ENCODE measurements around the gene MAD1L1.

MAD1L1 gene

GRCh38 chr7:2198760-2199159 is 34.0 kb downstream of the MAD1L1 start:
- no peak for DNase-seq

GRCh38 chr7:2198206-2198605 is 34.5 kb downstream of the MAD1L1 start:
- no peak for DNase-seq

DNA sequence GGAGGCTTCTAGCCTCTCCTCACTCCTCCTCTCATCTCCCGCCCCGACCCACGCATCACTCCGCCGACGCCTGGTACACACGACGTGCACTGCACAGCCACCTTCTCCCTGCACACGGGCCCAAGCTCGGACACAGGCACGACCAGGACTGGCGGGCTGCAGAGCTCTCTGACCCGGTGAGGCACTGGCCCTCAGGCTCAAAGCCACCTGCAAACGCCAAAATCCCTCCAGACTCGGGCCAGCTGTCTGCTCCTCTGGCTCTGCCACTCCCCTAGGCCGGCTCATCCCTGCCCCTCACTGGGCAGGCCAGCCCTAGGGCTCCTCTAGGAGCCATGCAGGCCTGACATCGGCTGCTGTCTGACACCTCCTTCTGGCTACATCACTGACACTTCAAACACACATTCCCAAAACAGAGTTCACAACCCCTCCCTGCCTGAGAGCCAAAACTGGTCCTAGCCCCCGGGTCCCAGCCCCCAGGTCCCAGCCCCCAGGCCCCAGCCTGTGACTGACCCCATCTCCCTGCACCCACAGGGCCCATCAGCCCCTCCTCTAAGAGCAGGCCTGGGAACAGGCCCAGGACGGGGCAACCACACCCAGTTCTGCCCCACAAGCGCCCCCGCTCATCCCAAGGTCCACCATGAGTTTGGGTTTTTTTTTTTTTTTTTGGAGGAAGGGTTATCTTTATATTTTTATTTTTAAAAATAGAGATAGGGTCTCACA is 35.1 kb downstream of the MAD1L1 start:
- DNase-seq = no peak

- DNase-seq = no peak
These were observed 36.1 kb downstream of the MAD1L1 start for GRCh38 chr7:2196381-2197378.

- DNase-seq = no peak
These were observed 37.1 kb downstream of the MAD1L1 start for GRCh38 chr7:2195400-2196246.

- no peak for DNase-seq
These were observed 39.0 kb downstream of the MAD1L1 start for GRCh38 chr7:2193575-2194305.

- no peak for DNase-seq
These were observed 39.8 kb downstream of the MAD1L1 start for GRCh38 chr7:2192831-2193534.

- no peak for DNase-seq
These were observed 41.7 kb downstream of the MAD1L1 start for GRCh38 chr7:2191016-2191415.

- DNase-seq = no peak
These were observed 42.2 kb downstream of the MAD1L1 start for GRCh38 chr7:2190531-2190930.

GRCh38 chr7:2186166-2186565 is 46.6 kb downstream of the MAD1L1 start:
- no peak for DNase-seq

- DNase-seq = no peak
These were observed 47.0 kb downstream of the MAD1L1 start for GRCh38 chr7:2185715-2186114.

- DNase-seq = no peak
These were observed 50.3 kb downstream of the MAD1L1 start for GRCh38 chr7:2182461-2182860.

DNA sequence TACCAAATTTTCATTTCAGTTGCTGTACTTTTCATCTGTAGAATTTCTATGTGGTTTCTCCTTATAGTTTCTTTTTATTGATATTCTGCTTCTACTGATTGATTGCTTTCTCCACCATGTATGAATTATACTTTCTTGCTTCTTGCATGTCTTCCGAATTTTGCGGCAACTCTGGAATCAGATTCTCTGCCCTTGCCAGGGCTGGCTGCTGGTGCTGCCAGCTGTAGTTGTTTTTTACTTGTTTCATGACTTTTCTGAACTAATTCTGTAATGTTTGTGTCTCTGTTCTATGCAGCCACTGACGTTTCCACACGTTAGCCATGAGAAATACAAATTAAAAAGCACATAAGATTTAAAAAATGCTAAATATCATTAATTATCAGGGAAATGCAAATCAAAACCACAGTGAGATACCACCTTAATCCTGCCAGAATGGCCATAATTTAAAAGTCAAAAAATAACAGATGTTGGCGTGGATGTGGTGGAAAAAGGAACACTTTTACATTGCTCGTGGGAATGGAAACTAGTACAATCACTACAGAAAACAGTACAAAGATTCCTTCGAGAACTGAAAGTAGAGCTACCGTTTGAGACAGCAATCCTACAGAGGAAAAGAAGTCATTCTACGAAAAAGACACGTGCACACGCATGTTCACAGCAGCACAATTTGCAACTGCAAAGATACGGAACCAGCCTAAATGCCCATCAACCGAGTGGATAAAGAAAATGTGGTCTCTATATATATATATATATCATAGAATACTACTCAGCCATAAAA is 51.5 kb downstream of the MAD1L1 start:
- DNase-seq = no peak

- no peak for DNase-seq
These were observed 52.7 kb downstream of the MAD1L1 start for GRCh38 chr7:2180081-2180480.

- no peak for DNase-seq
These were observed 57.2 kb downstream of the MAD1L1 start for GRCh38 chr7:2175514-2175913.

- DNase-seq = no peak
These were observed 57.7 kb downstream of the MAD1L1 start for GRCh38 chr7:2175091-2175490.

DNA sequence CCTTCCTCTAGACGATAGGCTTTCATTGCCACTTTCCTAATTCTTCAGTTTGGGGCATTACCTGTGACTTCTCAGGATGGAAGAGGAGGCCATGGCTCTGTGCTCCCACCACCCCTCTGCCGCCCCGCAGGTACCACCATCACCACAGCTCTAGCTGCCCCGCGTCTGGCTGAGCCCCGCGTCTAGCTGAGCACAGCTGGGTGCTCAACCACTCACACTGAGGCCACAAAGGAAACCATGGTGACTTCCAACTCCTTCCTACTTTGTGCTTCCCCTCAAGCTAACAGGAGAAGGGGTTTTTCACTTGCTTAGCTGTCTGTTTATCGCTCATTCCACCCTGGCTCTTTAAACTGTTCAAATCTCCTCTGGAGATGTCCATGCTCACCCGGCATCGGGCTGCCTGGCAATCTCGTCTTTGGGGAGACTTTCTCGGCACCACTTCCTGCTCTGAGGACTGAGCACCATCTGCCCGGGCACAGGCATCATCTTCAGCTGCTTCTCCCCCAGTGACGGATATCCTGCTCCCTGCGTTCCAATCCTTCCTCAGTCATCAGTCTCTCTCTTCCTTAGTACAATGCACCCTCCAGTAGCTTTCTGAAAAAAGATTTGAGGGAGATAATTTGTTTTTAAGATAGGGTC is 59.4 kb downstream of the MAD1L1 start:
- DNase-seq = no peak

DNA sequence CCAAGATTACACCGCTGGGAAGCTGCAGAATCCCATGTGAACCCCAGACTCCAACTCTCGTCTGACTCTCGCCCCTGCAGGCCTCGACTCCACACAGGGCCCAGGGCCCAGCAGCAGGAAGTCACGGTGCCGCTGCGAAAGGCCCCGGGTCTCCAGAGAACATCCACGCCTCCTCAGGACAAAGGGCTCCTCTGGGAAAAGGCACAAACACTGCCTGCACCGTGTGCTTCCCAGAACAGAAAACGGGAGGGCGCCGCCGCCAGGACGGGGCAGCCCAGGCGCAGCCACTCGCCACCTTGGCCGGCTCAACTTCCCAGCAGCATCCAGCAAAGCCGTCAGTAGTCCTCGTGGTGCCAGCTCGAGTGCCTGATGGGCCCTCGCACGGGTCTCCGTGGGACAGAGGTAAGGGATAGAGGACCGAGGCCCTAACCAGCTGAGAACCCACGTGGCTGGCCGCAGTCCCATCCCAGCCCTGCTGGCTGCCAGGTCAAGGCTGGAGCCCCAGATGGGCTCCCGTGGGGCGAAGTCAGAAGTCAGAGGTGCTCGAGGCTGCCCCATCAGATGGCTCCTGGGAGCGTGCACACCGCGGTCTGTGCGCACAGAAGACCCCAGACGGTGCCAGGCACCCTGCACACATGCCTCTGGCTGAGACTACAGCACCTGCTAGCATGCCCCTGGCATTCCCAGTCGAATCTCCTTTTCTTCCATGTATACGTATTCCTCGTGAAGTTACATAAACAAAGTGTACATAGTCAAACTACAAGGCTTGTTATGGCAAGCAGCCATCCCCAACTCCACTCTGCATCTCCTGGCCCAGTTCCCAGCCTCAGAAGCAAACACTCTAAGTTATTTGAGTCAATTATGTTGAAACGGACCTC is 60.2 kb downstream of the MAD1L1 start:
- DNase-seq = no peak

- DNase-seq = no peak
These were observed 60.9 kb downstream of the MAD1L1 start for GRCh38 chr7:2171855-2172254.
